ENCODE results near the gene C6orf89.
"Not testable (repeated sequence)": the region's sequence is repeated elsewhere in the genome, so short reads cannot be mapped to it uniquely, and the experiment has no call there.

The C6orf89 gene

GRCh38 chr6:36916126-36916525, 30.4 kb downstream of the C6orf89 start:
- DNase-seq (ENCODE audit: extremely low spot score, insufficient read length, low read depth) (no peak), FAIRE-seq (no peak)

DNA sequence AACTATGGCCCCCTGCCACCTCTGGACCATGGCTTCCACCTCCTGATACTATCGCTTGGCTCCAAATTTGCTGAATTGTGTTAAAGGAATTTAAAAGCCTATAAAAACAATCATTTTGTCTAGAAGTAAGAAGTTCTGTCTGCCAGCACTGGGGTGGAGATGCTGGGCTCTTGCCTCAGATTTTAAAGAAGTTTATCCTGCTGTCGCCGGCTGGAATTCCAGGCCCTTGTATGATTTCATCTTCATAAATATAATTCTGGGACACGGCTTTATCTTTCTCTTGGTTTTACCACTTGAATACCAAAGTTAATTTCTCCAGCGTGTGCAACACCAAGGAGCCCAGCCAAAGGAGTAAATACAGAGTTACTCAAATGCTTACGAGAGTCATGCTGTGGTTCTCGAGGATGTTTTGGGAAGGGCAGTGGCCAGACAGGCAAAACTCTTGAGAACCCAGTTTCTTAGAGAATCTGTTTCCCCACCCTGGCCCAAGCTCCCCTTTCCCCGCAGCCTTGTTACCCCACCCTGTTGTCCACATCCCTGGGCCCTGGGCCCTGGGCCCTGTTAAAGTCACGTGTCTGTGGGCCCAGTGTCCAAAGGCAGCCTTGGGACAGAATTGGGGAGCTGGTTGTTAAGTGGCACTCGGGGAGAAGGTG, 31.9 kb downstream of the C6orf89 start:
- DNase-seq (ENCODE audit: extremely low spot score, insufficient read length, low read depth) (no peak), FAIRE-seq (no peak)

GRCh38 chr6:36920049-36920448, 34.3 kb downstream of the C6orf89 start:
- DNase-seq (ENCODE audit: extremely low spot score, insufficient read length, low read depth) (no peak), FAIRE-seq (no peak)

DNA sequence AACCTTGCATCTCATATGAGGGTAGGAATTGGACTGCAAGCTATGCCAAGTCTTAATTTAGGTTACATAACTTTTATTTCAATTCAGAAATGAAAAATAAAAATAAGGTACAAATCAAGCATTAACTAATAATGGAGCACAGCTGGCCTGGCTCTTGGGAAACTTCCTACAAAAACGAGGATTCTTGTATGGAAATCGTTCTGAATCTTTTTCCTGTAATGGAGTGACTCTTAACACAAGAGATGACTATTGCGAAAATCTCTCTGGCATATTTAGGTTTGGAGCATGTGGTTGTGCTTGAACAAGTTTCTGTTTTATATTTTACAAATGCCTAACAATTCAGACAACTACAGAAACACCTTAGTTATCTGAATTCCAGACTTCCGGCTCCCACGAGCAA, 34.8 kb downstream of the C6orf89 start:
- FAIRE-seq (no peak), DNase-seq (ENCODE audit: extremely low spot score, insufficient read length, low read depth) (no peak)

GRCh38 chr6:36924131-36924530, 38.4 kb downstream of the C6orf89 start:
- FAIRE-seq (no peak), DNase-seq (ENCODE audit: extremely low spot score, insufficient read length, low read depth) (no peak)

GRCh38 chr6:36924778-36925374, 39.1 kb downstream of the C6orf89 start:
- FAIRE-seq (no peak), DNase-seq (ENCODE audit: extremely low spot score, insufficient read length, low read depth) (no peak)

DNA sequence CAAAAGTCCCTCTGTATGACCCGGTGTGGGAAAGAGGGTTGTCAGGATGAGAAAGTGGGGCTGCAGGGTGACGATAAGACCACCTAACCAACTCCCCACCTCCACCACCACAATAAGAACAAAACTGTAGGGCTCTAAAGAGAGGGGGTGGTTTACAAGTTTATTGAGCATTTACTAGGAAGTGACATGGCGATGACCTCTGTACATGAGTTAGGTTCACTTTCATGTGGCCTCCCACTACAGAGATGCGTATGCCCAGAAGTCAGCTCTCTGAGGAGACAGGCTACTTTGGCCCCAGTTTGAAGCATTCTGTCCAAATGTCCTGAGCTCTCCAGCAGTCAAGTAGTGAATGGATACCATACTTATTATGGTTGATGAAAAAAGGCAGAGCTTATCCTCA, 40.1 kb downstream of the C6orf89 start:
- DNase-seq (ENCODE audit: extremely low spot score, insufficient read length, low read depth) (no peak), FAIRE-seq (no peak)

DNA sequence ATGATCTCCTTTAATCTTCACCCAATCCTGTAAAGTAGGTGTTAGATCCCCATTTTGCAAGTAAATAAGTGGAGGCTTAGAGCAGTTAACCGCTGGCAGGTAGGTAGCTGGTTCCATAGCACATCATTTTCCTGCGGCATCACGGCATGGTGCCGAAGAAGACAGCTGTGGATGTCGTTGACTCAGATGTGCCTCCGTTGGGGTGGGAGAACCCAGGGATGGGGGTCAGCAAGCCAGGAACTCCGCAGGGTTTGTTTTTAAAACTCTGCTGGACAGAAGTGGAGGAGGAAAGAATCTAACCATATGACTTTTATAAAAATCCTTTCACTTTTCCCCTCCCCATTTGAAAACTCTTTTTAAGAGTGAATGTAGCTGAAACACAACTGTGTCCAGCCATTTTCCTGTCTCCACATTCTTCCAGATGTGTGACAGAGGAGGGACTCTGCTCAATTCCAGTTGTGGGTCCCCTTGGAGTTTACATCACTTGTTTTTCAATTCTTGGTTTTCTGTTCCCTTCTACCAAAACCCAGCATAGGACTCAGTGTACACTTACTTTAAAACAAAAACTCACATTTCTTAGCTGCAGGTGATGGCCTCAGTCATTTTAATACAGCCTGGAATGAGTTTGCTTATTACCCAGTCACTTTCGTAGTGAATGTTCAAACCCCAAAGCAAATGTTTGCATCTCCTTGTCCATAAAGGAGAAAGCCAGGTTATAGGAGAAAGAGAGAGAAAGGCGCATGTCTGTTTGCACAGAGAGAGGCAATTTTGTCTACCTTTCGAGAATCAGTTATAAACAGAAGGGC, 41.2 kb downstream of the C6orf89 start:
- DNase-seq (ENCODE audit: extremely low spot score, insufficient read length, low read depth) (no peak), FAIRE-seq (no peak)

DNA sequence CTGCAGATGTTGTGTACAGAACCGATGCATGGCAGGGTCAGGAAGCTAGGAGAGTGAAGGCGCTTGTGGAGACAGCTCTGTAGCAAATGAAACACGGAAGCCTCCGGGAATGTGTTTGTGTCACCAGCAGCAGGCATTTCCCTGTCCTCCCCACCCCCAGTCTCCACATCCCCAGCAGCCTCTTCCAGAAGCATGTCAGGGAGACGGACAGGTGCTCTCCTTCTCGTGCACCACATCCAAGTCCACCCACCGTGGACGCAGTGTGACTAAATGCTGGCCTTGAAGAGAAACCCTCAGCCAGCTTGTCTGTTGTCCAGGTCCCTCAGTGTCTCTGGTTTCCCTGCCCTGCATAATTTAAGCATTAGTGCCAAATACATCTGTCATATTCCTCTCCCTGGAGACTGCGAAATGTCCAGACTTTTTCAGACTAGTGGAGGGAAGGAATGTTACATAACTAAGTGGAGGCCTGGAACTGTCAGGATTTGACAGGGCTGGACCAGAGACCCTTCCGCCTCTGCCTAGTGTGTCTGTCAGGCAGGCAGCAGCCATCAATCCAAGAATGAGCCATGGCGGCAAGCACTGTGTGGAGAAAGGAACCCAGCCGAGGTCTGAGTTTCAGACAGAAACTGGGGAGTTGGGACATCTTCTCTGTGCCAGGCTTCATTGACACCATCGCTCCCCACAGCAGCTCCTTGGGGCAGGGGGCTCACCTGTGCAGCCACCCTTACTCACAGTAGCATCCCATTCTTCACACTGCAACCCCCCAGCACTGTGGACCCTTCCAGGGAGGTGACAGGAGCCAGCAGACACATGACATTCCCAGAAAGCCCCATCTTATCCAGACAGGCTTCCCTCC, 42.2 kb downstream of the C6orf89 start:
- DNase-seq (ENCODE audit: extremely low spot score, insufficient read length, low read depth) (no peak), FAIRE-seq (no peak)

DNA sequence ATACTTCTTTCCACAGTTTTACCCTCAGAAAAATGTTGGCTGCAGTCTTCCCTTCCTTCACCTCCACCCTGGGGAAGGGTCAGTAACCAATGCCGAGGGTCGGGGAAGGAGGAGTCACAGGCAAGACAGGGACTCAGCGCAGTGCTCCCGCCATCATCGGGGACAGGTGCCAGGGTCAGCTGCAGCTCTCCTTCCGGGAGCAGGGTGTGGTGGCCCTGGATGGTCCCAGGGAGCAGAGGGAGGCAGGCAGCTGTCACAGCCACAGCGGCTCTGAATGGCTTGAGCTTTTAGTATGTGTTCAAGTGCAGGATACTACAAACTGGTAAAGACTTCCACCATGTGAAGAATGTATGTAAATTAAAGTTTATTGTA, 42.8 kb downstream of the C6orf89 start:
- DNase-seq (ENCODE audit: extremely low spot score, insufficient read length, low read depth): no peak
- FAIRE-seq: no peak

DNA sequence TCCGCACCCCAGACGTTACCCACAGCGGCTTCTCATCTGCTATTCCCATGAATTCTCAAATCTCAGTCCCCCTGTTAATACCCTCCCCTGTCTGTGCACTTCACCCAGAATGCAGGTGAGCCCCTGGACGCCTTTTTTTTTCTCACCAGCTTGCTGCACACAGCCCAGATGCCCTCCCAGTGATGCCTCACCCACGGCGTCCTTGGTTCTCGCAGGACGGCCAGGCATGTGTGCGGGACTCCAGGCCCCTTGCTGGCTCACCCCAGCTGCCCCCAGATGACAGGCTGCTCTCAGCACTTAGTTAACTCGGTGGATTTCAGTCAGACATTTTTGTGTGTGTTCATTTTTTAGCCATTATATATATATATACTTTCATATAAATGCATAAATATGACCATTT, 43.4 kb downstream of the C6orf89 start:
- no peak for FAIRE-seq
- DNase-seq (ENCODE audit: extremely low spot score, insufficient read length, low read depth): no peak

GRCh38 chr6:36929607-36930006, 43.9 kb downstream of the C6orf89 start:
- DNase-seq (ENCODE audit: extremely low spot score, insufficient read length, low read depth): no peak

GRCh38 chr6:36930483-36930882, 44.7 kb downstream of the C6orf89 start:
- no peak for FAIRE-seq
- no peak for DNase-seq (ENCODE audit: extremely low spot score, insufficient read length, low read depth)

More at GRCh38 chr6:36929607-36930006, 43.9 kb downstream of the C6orf89 start:
- no peak for FAIRE-seq

GRCh38 chr6:36933102-36933501, 47.4 kb downstream of the C6orf89 start:
- no peak for DNase-seq (ENCODE audit: extremely low spot score, insufficient read length, low read depth)
- no peak for FAIRE-seq

DNA sequence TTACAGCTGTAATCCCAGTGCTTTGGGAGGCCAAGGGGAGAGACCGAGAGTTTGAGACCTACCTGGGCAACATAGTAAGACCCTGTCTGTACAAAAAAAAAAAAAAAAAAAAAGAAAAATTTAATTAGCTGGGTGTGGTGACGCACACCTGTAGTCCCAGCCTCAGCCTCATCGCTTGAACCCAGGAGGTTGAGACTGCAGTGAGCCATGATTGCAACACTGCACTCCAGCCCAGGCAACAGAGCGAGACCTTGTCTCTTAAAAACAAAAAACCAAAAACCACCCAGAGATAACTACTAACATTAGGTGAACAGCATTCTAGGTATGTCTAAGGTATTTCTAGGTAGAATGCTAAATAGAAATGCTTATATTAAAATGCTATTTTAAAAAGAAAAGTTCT, 47.8 kb downstream of the C6orf89 start:
- DNase-seq (ENCODE audit: extremely low spot score, insufficient read length, low read depth) (no peak), FAIRE-seq (no peak)

GRCh38 chr6:36934901-36935300, 49.1 kb downstream of the C6orf89 start:
- FAIRE-seq: no peak
- DNase-seq (ENCODE audit: extremely low spot score, insufficient read length, low read depth): no peak

GRCh38 chr6:36936824-36937223, 51.1 kb downstream of the C6orf89 start:
- no peak for FAIRE-seq

DNA sequence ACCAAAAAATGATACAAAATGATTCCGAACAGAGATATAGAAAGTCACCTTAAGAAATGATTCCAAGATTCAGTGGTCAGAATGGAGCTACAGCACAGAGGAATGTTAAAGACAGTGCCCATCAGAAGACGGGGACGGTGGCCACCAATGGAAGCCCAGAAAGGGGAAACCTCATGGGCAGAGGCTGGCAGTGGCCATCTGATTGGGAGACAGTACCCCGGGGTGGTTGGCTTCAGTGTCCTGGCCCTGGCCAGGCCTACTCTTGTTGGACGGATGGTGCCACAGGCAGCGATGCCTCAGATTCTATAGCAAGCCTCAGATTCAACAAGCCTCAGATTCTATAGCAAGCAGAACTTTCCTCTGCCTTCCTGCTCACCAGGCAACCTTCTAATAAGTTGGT, 52.1 kb downstream of the C6orf89 start:
- FAIRE-seq (no peak), DNase-seq (ENCODE audit: extremely low spot score, insufficient read length, low read depth) (no peak)

More at GRCh38 chr6:36936824-36937223, 51.1 kb downstream of the C6orf89 start:
- DNase-seq (ENCODE audit: extremely low spot score, insufficient read length, low read depth): no peak

- FAIRE-seq (no peak), DNase-seq (ENCODE audit: extremely low spot score, insufficient read length, low read depth) (no peak)
Measured at GRCh38 chr6:36938536-36938935, 52.8 kb downstream of the C6orf89 start.

DNA sequence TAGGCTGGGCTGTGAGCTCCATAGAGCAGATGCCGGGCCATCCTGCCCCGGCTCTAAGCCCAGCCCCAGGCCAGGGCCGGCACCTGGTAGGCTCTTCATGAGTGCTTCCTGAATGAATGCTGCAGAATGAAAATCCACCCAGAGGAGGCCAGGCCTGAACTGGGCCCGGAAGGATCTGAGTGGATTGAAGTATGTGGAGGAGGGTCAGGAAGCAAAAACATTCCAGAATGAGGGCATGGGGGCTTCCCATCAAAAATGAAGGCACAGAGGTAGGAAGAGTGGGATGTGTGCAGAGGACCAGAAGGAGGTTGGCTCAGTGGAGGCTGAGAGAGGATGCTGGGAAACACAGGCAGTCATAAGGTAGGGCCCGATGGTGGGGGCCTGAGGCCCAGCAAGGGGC, 53.3 kb downstream of the C6orf89 start:
- not testable (repeated sequence) for FAIRE-seq; DNase-seq (ENCODE audit: extremely low spot score, insufficient read length, low read depth)
